ENCODE results near the gene IRAK2. TPM values are rescaled to one million over a fixed set of nuclear protein-coding genes. Genes with fewer than 3 reads are reported as not detected.

IRAK2 gene
- total RNA-seq, 2 experiments from 2014 or later = 3.5 to 3.7 TPM

GRCh38 chr3:10281951-10282350 lies 117.2 kb downstream of the IRAK2 start:
- Mint-ChIP-seq H3K9me3 (no peaks in the 10 kb centered on the region), H3K4me3 (no peak overlapping the region), H3K4me1 (peaks cover 21% of the 10 kb centered on the region), H3K27me3 (no peaks in the 10 kb centered on the region), H3K27ac (no peak overlapping the region), H3K36me3 (peaks cover 20% of the 10 kb centered on the region)
- POLR2A ChIA-PET = interaction anchor here (1.0 kb wide), 1 partner anchor 8 kb away, joined by 3 read pairs; no protein-coding TSS in a partner anchor
- DNase-seq (no peak), ATAC-seq (ENCODE audit: low read depth) (no peak)

GRCh38 chr3:10283638-10284037 lies 118.9 kb downstream of the IRAK2 start:
- H3K4me3 Mint-ChIP-seq = no peak overlapping the region
- H3K27me3 Mint-ChIP-seq = no peaks in the 10 kb centered on the region
- no peak for ATAC-seq (ENCODE audit: low read depth)
- DNase-seq = no peak
- peaks cover 18% of the 10 kb centered on the region for H3K4me1 Mint-ChIP-seq
- POLR2A ChIA-PET = interaction anchor here (0.6 to 1.0 kb wide), 2 partner anchors 20 to 498 kb away, joined by 3 read pairs; no protein-coding TSS in a partner anchor
- no peak overlapping the region for H3K27ac Mint-ChIP-seq
- peaks cover 17% of the 10 kb centered on the region for H3K36me3 Mint-ChIP-seq
- no peaks in the 10 kb centered on the region for H3K9me3 Mint-ChIP-seq

- H3K9me3 Mint-ChIP-seq = no peaks in the 10 kb centered on the region
- no peak overlapping the region for H3K4me3 Mint-ChIP-seq
- H3K27ac Mint-ChIP-seq = peak overlapping the region; percentile 38
- peaks cover 18% of the 10 kb centered on the region for H3K36me3 Mint-ChIP-seq
- peaks cover 18% of the 10 kb centered on the region for H3K4me1 Mint-ChIP-seq
- ATAC-seq (ENCODE audit: low read depth) (peak; percentile 19), DNase-seq (no peak)
- POLR2A ChIA-PET = interaction anchor here (1.3 kb wide), 1 partner anchor 9 kb away, joined by 3 read pairs; no protein-coding TSS in a partner anchor
- no peaks in the 10 kb centered on the region for H3K27me3 Mint-ChIP-seq
These were observed 119.8 kb downstream of the IRAK2 start for GRCh38 chr3:10284496-10284895.

GRCh38 chr3:10285272-10286132 lies 120.8 kb downstream of the IRAK2 start:
- peaks cover 18% of the 10 kb centered on the region for H3K4me1 Mint-ChIP-seq
- peak overlapping the region; percentile 46 for H3K27ac Mint-ChIP-seq
- DNase-seq (no peak), ATAC-seq (ENCODE audit: low read depth) (no peak)
- H3K4me3 Mint-ChIP-seq = no peak overlapping the region
- H3K27me3 Mint-ChIP-seq = no peaks in the 10 kb centered on the region
- POLR2A ChIA-PET = interaction anchor here (1.3 kb wide), 1 partner anchor 8 kb away, joined by 3 read pairs; no protein-coding TSS in a partner anchor
- peaks cover 16% of the 10 kb centered on the region for H3K36me3 Mint-ChIP-seq
- no peaks in the 10 kb centered on the region for H3K9me3 Mint-ChIP-seq

- no peak for ATAC-seq (ENCODE audit: low read depth)
- Mint-ChIP-seq H3K9me3 (no peaks in the 10 kb centered on the region), H3K36me3 (peaks cover 16% of the 10 kb centered on the region), H3K4me3 (no peak overlapping the region), H3K27me3 (no peaks in the 10 kb centered on the region), H3K27ac (no peak overlapping the region), H3K4me1 (peaks cover 18% of the 10 kb centered on the region)
- DNase-seq = no peak
- POLR2A ChIA-PET = no interaction called here
These were observed 121.4 kb downstream of the IRAK2 start for GRCh38 chr3:10286133-10286524.

- POLR2A ChIA-PET = no interaction called here
- DNase-seq = no peak
- H3K4me3 Mint-ChIP-seq = no peak overlapping the region
- H3K9me3 Mint-ChIP-seq = no peaks in the 10 kb centered on the region
- H3K4me1 Mint-ChIP-seq = peaks cover 22% of the 10 kb centered on the region
- ATAC-seq (ENCODE audit: low read depth) = peak; percentile 40
- no peaks in the 10 kb centered on the region for H3K27me3 Mint-ChIP-seq
- H3K27ac Mint-ChIP-seq = peak overlapping the region; percentile 27
- peaks cover 16% of the 10 kb centered on the region for H3K36me3 Mint-ChIP-seq
These were observed 122.0 kb downstream of the IRAK2 start for GRCh38 chr3:10286596-10287295.

GRCh38 chr3:10287936-10288574 lies 123.3 kb downstream of the IRAK2 start:
- Mint-ChIP-seq H3K27me3 (no peaks in the 10 kb centered on the region), H3K4me3 (no peak overlapping the region), H3K36me3 (peaks cover 16% of the 10 kb centered on the region), H3K27ac (no peak overlapping the region), H3K9me3 (no peaks in the 10 kb centered on the region), H3K4me1 (peaks cover 25% of the 10 kb centered on the region)
- ATAC-seq (ENCODE audit: low read depth) (no peak), DNase-seq (no peak)
- POLR2A ChIA-PET = no interaction called here

- ATAC-seq (ENCODE audit: low read depth) (no peak), DNase-seq (no peak)
- POLR2A ChIA-PET = no interaction called here
- Mint-ChIP-seq H3K27me3 (no peaks in the 10 kb centered on the region), H3K4me1 (peaks cover 23% of the 10 kb centered on the region), H3K4me3 (no peak overlapping the region), H3K9me3 (no peaks in the 10 kb centered on the region), H3K27ac (no peak overlapping the region), H3K36me3 (peaks cover 16% of the 10 kb centered on the region)
These were observed 123.8 kb downstream of the IRAK2 start for GRCh38 chr3:10288575-10288960.

- POLR2A ChIA-PET = no interaction called here
- ATAC-seq (ENCODE audit: low read depth) (no peak), DNase-seq (no peak)
- Mint-ChIP-seq H3K4me3 (no peak overlapping the region), H3K9me3 (no peaks in the 10 kb centered on the region), H3K27ac (no peak overlapping the region), H3K36me3 (peaks cover 16% of the 10 kb centered on the region), H3K27me3 (no peaks in the 10 kb centered on the region), H3K4me1 (peaks cover 20% of the 10 kb centered on the region)
These were observed 124.4 kb downstream of the IRAK2 start for GRCh38 chr3:10289077-10289476.

GRCh38 chr3:10289787-10290355 lies 125.2 kb downstream of the IRAK2 start:
- POLR2A ChIA-PET = interaction anchor here (0.6 kb wide), 1 partner anchor 8 kb away, joined by 3 read pairs; no protein-coding TSS in a partner anchor

GRCh38 chr3:10290481-10291176 lies 125.9 kb downstream of the IRAK2 start:
- H3K27ac Mint-ChIP-seq = no peak overlapping the region

More at GRCh38 chr3:10289787-10290355, 125.2 kb downstream of the IRAK2 start:
- H3K9me3 Mint-ChIP-seq = no peaks in the 10 kb centered on the region
- no peaks in the 10 kb centered on the region for H3K27me3 Mint-ChIP-seq
- no peak for DNase-seq
- H3K4me1 Mint-ChIP-seq = peaks cover 13% of the 10 kb centered on the region
- no peak overlapping the region for H3K4me3 Mint-ChIP-seq
- peaks cover 15% of the 10 kb centered on the region for H3K36me3 Mint-ChIP-seq
- no peak overlapping the region for H3K27ac Mint-ChIP-seq
- ATAC-seq (ENCODE audit: low read depth) = no peak

GRCh38 chr3:10291641-10292040 lies 126.9 kb downstream of the IRAK2 start:
- Mint-ChIP-seq H3K27ac (peak overlapping the region; percentile 47), H3K9me3 (no peaks in the 10 kb centered on the region), H3K4me3 (no peak overlapping the region), H3K27me3 (no peaks in the 10 kb centered on the region), H3K36me3 (peaks cover 17% of the 10 kb centered on the region), H3K4me1 (peaks cover 12% of the 10 kb centered on the region)
- no peak for DNase-seq
- no peak for ATAC-seq (ENCODE audit: low read depth)
- POLR2A ChIA-PET = no interaction called here

More at GRCh38 chr3:10290481-10291176, 125.9 kb downstream of the IRAK2 start:
- POLR2A ChIA-PET = interaction anchor here (0.6 kb wide), 1 partner anchor 9 kb away, joined by 3 read pairs; no protein-coding TSS in a partner anchor
- Mint-ChIP-seq H3K27me3 (no peaks in the 10 kb centered on the region), H3K36me3 (peaks cover 16% of the 10 kb centered on the region), H3K4me1 (peaks cover 12% of the 10 kb centered on the region), H3K4me3 (no peak overlapping the region), H3K9me3 (no peaks in the 10 kb centered on the region)
- ATAC-seq (ENCODE audit: low read depth) (no peak), DNase-seq (no peak)

All from activated naive CD8-positive, alpha-beta T cell treated with anti-CD3 and anti-CD28 coated beads, Interleukin-2, amount 10 ng/mL, durations not matched to agents 7 days and 5 days (primary cell).